GM21576 (cell line): Measurements from ENCODE around the gene BEND7.
"Not testable (repeated sequence)": the region's sequence is repeated elsewhere in the genome, so short reads cannot be mapped to it uniquely, and the experiment has no call there.

Experiments used
- ATAC-seq: cut with Tn5 transposase; IDR thresholded peaks from one replicate; pipeline ENCODE4 v1.9.1; 2021; ENCODE audit warnings: mild to moderate bottlenecking, moderate library complexity; ENCODE audit not compliant: unreplicated experiment

The BEND7 gene

GRCh38 chr10:13422800-13423199 is 106.0 kb downstream of the BEND7 start:
- ATAC-seq, result no peak

- no peak for ATAC-seq
Measured at GRCh38 chr10:13421382-13421917, 107.4 kb downstream of the BEND7 start.

- ATAC-seq, result no peak
Measured at GRCh38 chr10:13420532-13421307, 108.1 kb downstream of the BEND7 start.

- no peak for ATAC-seq
Measured at GRCh38 chr10:13417459-13418126, 111.2 kb downstream of the BEND7 start.

DNA sequence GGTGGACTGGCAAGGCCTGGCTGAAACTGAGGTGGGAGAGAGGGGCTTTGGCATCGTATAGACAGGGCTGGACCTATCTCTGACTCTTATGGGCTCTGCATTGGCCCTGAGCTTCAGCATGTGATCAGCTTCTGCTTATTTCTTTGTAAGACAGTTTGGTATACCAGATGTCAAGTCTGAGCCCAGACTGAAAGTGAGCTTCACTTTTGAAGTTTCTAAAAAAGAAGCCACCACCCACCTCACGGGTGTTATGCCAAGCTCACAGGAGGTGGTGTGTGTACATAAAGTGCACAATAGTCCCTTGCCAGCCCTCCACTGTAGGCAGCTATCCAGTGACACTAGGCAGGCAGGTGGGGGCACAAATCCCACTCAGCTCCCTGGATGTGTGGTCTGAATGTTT is 112.1 kb downstream of the BEND7 start:
- no peak for ATAC-seq

DNA sequence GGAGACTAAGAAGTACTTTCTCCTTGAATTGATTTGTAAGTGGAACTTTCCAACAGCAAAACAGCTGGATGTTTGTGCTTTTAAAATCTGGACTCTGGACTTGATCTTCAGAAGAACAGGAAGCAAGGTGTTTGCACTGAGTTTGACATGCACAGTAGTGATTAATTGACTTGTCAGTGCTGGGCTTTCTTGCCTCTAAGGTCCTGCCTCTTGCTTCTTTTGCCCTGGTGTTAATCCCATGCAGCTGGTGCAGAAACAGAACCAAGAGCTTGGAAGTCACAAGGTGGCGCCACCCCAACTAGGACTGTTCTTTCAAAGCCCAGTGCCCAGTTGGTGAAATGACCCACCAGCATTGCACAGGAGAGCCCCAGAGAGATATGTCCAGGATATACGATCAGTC is 114.0 kb downstream of the BEND7 start:
- ATAC-seq, result no peak

DNA sequence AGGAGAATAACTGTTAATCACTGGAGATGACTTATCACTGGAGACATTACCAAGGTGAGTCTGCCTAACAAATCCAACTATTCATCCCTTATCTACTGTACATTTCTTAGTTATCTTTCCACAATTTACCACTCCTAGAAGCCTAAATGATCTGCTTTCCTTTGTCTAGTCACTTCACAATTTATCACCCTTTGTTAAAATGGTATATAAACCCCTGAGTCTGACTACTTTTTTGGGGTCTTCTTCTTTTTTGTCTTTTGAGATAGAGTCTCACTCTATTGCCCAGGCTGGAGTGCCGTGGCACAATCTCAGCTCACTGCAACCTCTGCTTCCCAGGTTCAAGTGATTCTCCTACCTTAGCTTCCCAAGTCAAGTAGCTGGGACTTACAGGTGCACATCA is 114.7 kb downstream of the BEND7 start:
- ATAC-seq, result no peak

DNA sequence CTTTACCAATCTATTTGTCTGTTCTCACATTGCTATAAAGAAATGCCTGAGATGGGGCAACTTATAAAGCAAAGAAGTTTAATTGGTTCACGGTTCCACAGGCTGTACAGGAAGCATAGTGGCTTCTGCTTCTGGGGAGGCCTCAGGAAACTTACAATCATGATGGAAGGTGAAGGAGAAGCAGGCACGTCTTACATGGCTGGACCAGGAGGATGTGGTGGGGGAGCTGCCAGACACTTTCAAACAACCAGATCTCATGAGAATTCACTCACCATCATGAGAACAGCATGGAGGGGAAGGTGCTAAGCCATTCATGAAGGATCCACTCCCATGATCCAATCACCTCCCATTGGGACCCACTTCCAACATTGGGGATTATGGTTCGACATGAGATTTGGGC is 115.9 kb downstream of the BEND7 start:
- ATAC-seq, result no peak

GRCh38 chr10:13404791-13405190 is 124.0 kb downstream of the BEND7 start:
- no peak for ATAC-seq

DNA sequence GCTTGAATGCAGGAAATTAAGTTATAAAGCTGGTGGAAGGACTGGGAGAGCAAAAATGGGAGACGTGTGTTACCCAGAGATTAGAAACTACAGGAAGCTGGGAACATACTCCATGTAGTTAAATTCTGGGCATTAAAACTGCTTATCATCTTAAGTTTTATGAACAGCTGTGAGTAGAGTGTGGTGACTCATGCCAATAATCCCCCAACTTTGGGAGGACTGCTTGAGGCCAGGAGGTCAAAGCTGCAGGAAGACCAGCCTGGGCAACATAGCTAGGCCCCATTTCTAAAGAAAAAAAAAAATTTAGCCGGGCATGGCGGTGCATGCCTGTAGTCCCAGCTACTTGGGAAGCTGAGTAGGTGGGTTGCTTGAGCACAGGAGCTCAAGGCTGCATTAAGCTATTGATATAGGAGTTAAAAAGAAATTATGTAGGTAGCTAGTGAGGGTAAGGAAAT is 124.5 kb downstream of the BEND7 start:
- ATAC-seq, result no peak

DNA sequence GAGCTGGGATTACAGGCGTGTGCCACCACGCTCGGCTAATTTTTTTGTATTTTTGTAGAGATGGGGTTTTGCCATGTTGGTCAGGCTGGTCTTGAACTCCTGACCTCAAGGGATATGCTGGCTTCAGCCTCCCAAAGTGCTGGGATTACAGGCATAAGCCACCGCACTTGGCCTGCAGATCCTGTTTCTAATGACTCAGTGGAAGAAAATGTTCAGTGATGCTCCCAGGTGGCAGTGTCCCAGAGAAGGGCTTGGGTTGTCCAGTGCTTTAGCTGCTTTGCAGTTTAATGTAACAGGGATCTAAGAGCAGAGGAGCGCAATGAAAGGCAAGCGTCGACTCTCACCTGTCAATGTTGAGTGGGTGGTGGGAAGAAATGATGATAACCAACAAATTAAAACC is 125.4 kb downstream of the BEND7 start:
- not testable (repeated sequence) for ATAC-seq

DNA sequence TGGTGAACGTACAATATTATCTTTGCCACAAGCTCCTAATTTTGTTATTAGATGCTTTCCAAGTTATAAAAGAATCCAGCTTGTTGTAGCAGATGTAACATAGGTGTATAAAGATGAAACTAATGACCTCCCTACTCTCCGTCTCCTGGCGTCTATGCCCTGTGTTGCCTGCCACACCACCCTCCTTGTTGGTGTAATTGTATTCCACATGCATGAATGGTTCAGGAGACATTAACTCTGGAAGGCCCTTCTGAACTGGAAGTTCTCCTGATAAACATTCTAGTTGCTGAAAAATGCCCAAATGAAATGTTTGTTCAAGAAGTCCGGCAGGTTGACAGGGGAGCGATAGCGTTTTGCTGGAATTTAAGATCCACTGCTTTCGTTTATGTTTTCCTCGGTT is 126.8 kb downstream of the BEND7 start:
- no peak for ATAC-seq

- no peak for ATAC-seq
Measured at GRCh38 chr10:13401142-13401541, 127.7 kb downstream of the BEND7 start.

GRCh38 chr10:13400196-13400965 is 128.4 kb downstream of the BEND7 start:
- ATAC-seq, result no peak

GRCh38 chr10:13399752-13400151 is 129.1 kb downstream of the BEND7 start:
- ATAC-seq, result no peak

GRCh38 chr10:13399236-13399635 is 129.6 kb downstream of the BEND7 start:
- ATAC-seq, result no peak

- no peak for ATAC-seq
Measured at GRCh38 chr10:13397052-13397451, 131.8 kb downstream of the BEND7 start.

DNA sequence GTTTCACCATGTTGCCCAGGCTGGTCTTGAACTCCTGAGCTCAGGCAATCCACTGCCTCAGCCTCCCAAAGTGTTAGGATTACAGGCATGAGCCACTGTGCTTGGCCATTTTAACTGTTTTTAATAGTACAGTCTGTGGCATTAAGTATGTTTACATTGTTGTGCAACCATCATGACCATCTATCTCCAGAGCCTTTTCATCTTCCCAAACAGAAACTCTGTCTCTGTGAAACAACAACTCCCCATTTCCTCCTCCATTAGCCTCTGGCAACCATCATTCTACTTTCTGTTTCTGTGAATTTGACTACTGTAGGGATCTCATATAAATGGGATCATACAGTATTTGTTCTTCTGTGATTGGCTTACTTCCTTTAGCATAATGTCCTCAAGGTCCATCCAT is 132.4 kb downstream of the BEND7 start:
- ATAC-seq, result no peak

DNA sequence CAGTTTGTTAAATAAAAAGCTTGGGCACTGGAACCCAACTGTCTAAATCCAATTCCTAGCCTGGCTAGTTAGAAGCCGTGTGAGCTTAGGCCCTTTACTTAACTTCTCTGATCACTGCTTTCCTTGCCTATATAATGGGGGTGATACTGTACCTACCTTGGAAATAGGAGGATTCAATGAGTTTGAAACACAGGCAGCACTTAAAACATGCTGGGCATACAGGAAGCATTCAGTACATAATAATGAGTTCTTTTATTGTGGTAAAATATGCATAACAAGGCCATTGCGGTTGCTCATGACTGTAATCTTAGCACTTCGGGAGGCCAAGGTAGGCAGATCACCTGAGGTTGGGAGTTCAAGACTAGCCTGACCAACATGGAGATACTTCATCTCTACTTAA is 133.3 kb downstream of the BEND7 start:
- no peak for ATAC-seq

DNA sequence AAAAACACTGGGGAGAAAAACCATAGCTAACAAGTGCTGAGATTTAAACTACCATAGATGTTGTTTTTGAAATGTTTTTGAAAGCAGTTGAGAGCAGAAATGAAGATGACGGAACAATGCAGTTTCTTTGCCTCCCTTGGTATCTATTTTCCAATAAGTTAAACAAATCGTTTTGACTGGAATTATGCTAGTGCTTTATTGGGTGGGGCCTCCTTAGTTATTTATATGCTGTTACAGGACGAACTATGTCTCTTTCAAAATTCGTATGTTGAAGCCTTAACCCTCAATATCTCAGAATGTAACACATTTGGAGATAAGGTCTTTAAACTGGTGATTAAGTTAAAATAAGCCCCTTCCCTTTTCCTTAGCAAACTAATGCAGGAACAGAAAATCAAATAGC is 135.2 kb downstream of the BEND7 start:
- ATAC-seq, result no peak

DNA sequence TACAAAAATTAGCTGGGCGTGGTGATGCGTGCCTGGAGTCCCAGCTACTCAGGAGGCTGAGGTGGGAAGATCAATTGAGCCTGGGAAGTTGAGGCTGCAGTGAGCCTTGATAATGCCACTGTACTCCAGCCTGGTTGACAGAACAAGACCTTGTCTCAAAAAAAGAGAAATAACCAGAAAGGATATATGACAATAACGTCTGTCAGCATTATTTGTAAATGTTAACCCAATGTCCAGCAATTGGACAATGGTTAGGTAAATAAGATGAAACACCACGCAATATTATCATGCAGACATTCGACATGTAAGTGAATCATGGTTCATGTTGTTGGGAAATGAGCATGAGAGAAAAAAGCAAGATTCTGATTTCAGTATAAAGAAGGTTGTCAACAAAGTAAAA is 136.1 kb downstream of the BEND7 start:
- ATAC-seq, result no peak
